ENCODE measurements around the gene DPT. TPM values are rescaled to one million over a fixed set of nuclear protein-coding genes. Genes with fewer than 3 reads are reported as not detected.

DPT gene
- total RNA-seq, 4 donors from 2014 or later: 21.3 to 81.5 (median 40.0) TPM

DNA sequence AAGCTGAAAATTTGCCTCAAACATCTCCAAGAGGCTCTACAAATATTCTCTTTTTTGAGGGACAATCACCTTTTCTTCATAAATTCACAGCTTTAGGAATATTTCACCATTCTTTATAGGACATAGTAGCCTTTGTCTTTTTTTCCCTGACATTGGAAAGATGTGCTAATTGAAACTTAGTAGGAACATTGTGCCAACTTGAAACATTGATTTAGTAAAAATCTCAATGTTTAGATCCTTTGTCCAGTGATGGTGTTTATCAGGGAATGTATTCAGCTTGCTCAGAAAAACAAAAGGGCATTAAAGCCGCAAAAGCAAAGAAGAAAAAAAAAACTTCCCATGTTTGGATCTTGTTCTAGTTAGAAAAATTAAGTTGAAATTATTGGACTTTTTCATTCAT is 52.1 kb downstream of the DPT start:
- no peaks in the 10 kb centered on the region for H3K36me3 ChIP-seq
- no peaks in the 10 kb centered on the region for H3K27me3 ChIP-seq
- no peak for TF ChIP-seq EP300 (IDR thresholded peaks at IDR 0.05)
- no peak for TF ChIP-seq CTCF (IDR thresholded peaks at IDR 0.05)
- no peak for TF ChIP-seq POLR2A (IDR thresholded peaks at IDR 0.05)
- 51 to 55% methylated on average over 1 of the region's 1 CpG for WGBS, 2 donors
- DNase-seq (ENCODE audit: low spot score in 2 of 2): no peak
- H3K4me1 ChIP-seq: no peaks in the 10 kb centered on the region
- H3K4me3 ChIP-seq: no peak overlapping the region
- peaks cover 0 to 8% (median 0%) of the 10 kb centered on the region in 4 donors for H3K9me3 ChIP-seq
- peak overlapping the region in 1 of 4 donors; percentile 27 for H3K27ac ChIP-seq

- Histone ChIP-seq H3K27ac (no peak overlapping the region), H3K36me3 (no peaks in the 10 kb centered on the region), H3K27me3 (no peaks in the 10 kb centered on the region), H3K4me3 (no peak overlapping the region), H3K4me1 (no peaks in the 10 kb centered on the region), H3K9me3 (peaks cover 0 to 7% (median 0%) of the 10 kb centered on the region in 4 donors)
- DNase-seq (ENCODE audit: low spot score in 2 of 2): no peak
- WGBS, 2 donors: 82 to 85% methylated on average over 6 of the region's 6 CpGs
- TF ChIP-seq EP300 (IDR thresholded peaks at IDR 0.05): no peak
- no peak for TF ChIP-seq POLR2A (IDR thresholded peaks at IDR 0.05)
- no peak for TF ChIP-seq CTCF (IDR thresholded peaks at IDR 0.05)
These were observed 52.8 kb downstream of the DPT start for GRCh38 chr1:168676029-168676812.

DNA sequence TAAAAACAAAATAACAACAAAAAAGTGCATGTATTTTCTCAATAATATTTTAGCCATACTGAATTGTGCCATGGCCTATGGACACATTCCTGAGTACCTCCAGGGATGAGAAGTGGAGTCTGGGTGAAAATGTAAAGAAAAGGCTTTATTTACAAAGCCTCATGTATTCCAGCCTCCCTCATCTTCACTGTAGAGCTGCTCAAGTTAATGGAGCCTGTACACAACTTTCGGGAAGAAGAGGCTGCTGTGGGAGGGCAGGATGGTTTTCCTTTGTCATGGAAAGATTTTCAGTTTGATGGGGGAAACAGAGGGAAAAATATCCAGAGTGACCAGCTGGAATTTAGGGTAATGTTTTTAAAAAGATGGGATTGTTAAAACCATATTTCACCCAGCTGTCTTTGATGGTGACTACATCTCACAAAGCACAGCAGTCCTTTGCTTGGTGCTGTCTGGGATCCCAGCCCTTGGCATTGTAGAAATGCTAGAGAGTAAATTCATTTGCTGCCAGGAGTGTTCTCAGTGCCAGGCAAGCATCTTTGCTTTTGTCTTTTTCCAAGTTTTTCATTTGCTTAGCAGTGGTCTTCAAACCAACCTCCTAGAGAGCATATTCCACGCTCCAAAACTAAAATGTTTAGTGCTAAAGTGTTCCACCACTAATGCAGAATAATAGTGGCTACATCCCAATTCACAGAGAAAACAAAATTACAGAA is 54.9 kb downstream of the DPT start:
- Histone ChIP-seq H3K27me3 (no peaks in the 10 kb centered on the region), H3K36me3 (no peaks in the 10 kb centered on the region), H3K4me1 (no peaks in the 10 kb centered on the region), H3K4me3 (no peak overlapping the region), H3K9me3 (peaks cover 0 to 4% (median 0%) of the 10 kb centered on the region in 4 donors), H3K27ac (no peak overlapping the region)
- TF ChIP-seq POLR2A (IDR thresholded peaks at IDR 0.05): no peak
- no peak for TF ChIP-seq EP300 (IDR thresholded peaks at IDR 0.05)
- TF ChIP-seq CTCF (IDR thresholded peaks at IDR 0.05): no peak
- WGBS, 2 donors: 78 to 82% methylated on average over 2 of the region's 2 CpGs
- DNase-seq (ENCODE audit: low spot score in 2 of 2): no peak

- Histone ChIP-seq H3K4me3 (no peak overlapping the region), H3K4me1 (no peaks in the 10 kb centered on the region), H3K36me3 (no peaks in the 10 kb centered on the region), H3K27me3 (no peaks in the 10 kb centered on the region), H3K27ac (no peak overlapping the region), H3K9me3 (peaks cover 0 to 4% (median 0%) of the 10 kb centered on the region in 4 donors)
- 93 to 96% methylated on average over 1 of the region's 1 CpG for WGBS, 2 donors
- no peak for TF ChIP-seq EP300 (IDR thresholded peaks at IDR 0.05)
- TF ChIP-seq CTCF (IDR thresholded peaks at IDR 0.05): no peak
- no peak for TF ChIP-seq POLR2A (IDR thresholded peaks at IDR 0.05)
- DNase-seq (ENCODE audit: low spot score in 2 of 2): no peak
These were observed 56.7 kb downstream of the DPT start for GRCh38 chr1:168672278-168672677.

GRCh38 chr1:168671782-168672181 is 57.2 kb downstream of the DPT start:
- no peak for DNase-seq (ENCODE audit: low spot score in 2 of 2)
- H3K9me3 ChIP-seq: peaks cover 0 to 4% (median 0%) of the 10 kb centered on the region in 4 donors

More at GRCh38 chr1:168671782-168672181, 57.2 kb downstream of the DPT start:
- Histone ChIP-seq H3K4me1 (no peaks in the 10 kb centered on the region), H3K27me3 (no peaks in the 10 kb centered on the region), H3K27ac (no peak overlapping the region), H3K4me3 (no peak overlapping the region), H3K36me3 (no peaks in the 10 kb centered on the region)
- TF ChIP-seq POLR2A (IDR thresholded peaks at IDR 0.05): no peak
- no peak for TF ChIP-seq CTCF (IDR thresholded peaks at IDR 0.05)
- no peak for TF ChIP-seq EP300 (IDR thresholded peaks at IDR 0.05)
